Putamen (tissue), 1 donor: ENCODE measurements around the gene CRYL1.
"Not testable (repeated sequence)": the region's sequence is repeated elsewhere in the genome, so short reads cannot be mapped to it uniquely, and the experiment has no call there.

ENCODE experiments used
- DNase-seq: peaks from one replicate; pipeline ENCODE4 v3.0.0-alpha.2; 2016; ENCODE audit warnings: low spot score

The CRYL1 gene

DNA sequence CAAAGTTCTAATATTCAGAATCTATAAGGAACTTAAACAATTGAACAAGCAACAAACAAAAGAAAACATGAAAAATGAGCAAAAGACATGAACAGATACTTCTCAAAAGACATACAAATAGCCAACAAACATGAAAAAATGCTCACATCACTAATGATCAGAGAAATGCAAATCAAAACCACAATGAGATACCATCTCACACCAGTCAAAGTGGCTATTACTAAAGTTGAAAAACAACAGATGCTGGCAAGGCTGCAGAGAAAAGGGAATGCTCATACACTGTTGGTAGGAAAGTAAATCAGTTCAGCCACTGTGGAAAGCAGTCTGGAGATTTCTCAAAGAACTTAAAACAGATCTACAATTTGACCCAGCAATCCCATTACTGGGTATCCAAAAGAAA is 74.3 kb downstream of the CRYL1 start:
- DNase-seq = no peak

- no peak for DNase-seq
Observed at GRCh38 chr13:20448470-20448869, 77.2 kb downstream of the CRYL1 start.

DNA sequence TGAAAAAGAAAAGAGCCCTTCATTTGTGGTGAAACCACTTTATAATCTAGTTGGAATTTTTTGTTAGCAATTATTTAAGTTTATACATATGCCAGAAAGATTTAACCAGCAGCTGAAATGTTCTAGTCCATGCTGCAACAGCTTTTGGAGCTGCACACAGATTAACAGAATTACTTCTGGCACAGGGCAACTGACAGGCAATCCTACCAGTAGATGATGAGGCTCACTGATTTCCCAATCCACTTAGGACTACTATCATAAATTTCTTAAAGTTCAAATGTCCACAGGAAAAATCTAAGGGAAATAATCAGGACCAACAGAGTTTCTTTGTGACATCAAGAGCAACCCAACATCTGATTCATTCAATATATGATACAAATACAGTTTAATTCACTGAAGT is 78.8 kb downstream of the CRYL1 start:
- no peak for DNase-seq

DNA sequence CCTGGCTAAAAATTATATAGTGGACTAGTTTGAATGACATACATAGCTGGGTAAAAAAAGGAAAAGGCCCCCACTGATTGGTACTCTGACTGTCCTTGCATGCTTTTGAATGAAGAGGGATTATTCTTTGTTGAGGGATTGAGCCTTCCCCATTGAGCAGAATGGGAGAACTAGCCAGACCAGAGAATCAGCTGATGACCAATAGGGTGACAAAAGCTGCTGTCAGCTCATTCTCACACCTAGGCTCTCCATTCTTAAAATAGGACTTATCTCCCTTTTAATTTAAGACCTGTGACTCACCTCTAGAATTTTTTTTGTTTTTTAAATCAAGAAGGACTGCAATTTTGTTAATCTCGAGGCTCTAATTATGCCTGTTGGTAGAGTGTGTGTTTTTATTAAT is 79.3 kb downstream of the CRYL1 start:
- DNase-seq = no peak

GRCh38 chr13:20442798-20443381 is 82.8 kb downstream of the CRYL1 start:
- DNase-seq = no peak

GRCh38 chr13:20442375-20442774 is 83.3 kb downstream of the CRYL1 start:
- DNase-seq = no peak

DNA sequence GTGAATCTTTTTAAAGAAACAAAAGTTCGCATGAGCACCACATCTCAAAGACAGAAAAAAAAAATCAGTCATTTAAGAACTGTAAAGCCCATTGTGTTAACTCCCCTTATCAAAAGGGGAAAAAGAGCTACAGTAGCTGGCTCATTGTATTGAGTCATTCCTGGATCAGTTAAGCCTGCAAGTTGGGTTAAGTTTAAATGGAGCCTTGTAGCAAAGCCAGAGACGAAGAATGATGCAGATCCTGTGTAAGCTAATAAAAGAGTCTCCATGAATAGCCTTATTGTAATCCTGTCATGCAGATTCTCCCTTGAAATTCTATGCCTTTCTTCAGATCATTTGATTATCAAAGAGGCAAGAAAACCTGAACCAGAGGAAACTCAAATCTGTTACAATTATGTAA is 83.8 kb downstream of the CRYL1 start:
- peak; percentile 61 for DNase-seq

DNA sequence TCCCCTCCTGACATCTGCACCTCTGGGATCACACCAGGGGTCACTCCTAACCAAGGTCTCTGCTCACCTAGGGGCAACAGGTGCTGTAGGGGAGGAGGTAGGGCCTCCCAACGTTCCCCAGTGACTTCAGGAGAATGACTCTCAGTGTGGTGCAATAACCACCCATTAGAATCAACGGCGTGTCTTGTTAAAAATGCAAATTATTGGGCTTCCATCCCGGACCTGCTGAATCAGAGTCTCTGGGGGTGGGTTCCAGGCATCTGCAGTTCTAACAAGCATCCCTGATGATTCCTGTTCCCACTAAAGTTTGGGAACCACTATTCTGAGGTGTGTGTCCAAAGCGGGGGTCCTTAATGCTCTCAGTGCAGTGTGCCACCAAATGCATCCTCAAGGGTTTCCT is 84.6 kb downstream of the CRYL1 start:
- no peak for DNase-seq

DNA sequence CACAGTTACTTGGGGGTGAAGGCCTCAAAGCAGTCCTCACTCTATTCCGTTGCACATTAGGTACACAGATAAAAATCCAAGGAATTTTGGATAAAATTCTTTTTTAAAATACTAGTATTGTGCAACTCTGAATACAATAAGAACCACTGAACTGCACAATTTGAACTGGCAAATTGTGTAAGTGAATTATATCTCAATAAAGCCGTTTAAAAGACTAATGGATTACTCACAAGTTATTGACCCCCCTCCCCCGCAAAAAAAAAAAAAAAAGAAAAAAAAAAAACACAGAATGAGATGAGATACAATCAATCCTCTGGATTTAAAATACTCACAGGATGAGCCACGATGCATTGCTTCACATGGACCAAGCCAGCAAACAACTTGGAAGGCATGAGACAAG is 86.4 kb downstream of the CRYL1 start:
- DNase-seq = no peak

- DNase-seq = no peak
Observed at GRCh38 chr13:20438801-20439200, 86.9 kb downstream of the CRYL1 start.

- no peak for DNase-seq
Observed at GRCh38 chr13:20436505-20436904, 89.2 kb downstream of the CRYL1 start.

DNA sequence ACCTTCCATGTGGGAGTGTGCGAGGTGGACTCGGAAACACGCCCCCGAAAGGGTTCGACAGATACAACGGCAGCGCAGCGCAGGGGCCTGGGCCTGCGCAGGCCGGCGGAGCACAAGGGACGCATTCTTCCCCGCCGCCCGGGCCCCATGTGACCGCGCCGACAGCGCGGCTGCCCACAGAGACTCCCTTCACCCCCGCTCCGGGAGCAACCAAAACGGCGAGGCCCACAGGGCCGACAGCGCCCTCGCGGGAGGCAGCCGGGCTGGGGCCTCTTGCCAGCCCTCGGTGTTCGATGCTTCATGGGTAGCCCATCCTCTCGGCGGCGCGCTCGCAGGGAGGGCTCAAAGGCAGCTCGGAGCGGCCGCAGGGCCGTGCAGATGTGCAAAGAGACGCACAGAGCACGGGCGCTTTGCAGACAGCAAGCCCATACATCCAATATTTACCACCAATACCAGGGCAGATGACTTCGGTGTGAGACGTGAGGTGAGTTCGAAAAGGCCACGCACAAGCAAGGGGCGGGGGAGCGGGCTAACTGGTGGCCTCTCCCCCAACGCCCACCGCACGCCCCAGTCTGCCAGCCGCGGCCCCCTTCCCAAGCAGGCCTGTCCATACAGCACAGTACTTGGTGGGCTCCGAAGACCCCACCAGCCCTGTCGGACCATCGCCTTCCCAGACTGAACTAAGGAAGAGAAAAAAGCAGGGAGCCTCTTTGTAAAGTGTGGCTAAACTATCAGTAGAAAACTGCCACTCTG is 89.9 kb downstream of the CRYL1 start:
- DNase-seq = no peak

- DNase-seq = not testable (repeated sequence)
Observed at GRCh38 chr13:20434210-20434609, 91.4 kb downstream of the CRYL1 start.

- no peak for DNase-seq
Observed at GRCh38 chr13:20431687-20432384, 93.8 kb downstream of the CRYL1 start.

GRCh38 chr13:20431080-20431479 is 94.6 kb downstream of the CRYL1 start:
- DNase-seq = no peak

DNA sequence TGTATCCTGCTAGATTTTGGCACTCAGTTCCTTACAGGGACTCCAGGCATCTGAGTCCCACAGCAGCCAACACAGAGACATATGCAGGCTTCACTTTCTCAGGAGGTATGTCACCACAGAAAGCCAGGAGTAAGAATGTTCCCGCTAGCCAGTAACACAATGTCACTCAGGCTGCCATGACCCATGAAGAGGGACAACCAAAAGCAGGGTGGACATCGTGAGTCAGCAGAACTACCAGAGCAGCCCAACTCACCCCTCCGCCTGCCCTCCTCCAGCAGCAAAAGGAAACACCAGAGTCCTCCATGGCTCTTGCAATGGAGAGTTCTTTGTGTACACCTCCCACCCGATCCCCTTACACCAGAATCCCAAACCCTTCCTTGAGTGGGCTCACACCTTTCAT is 95.4 kb downstream of the CRYL1 start:
- DNase-seq = no peak

- DNase-seq = no peak
Observed at GRCh38 chr13:20429682-20430081, 96.0 kb downstream of the CRYL1 start.

DNA sequence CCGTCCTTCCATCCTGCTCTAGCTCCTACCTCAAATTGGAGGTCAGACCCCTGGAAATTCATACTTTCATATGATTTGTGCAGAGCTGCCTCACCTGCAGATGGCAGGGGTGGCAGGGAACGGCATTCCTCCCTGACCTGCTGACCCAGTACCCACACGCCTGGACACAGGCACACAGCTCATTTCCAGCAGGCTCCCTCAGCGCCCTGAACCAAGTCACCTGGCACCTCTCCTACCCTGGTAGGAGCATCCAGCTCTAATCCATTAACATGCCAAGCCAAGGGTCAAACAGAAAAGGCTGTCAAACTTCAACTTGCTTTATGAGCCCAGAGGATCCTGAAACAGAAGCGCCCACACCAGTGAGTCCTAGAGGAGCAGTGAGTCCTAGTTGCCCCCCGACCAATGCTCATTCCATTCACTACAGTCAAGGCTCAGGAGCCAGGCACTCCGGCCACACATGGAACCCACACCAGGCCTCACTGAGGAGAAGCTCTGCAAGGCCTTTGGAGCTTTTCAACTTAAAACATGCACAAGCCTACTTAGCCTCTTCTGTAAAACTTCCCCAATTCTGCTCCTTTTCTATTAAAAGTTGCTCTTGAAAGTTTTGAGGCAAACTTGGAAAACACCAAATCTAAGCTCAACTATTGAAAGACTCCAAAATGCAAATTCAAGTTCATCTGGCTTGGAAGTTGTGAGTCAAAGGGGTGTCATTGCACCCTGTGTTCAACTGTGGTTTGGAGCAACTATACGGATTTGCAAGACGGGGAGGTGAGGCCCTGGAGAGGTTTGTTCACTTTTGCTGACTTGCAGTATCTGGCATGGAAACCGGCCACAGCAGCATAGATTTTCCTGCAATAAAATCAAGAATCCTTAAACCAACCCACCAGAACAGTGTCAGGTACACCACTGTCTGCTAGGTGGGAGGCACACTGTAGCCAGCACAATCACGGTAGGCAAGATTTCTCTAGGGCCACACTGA is 96.7 kb downstream of the CRYL1 start:
- DNase-seq = no peak

DNA sequence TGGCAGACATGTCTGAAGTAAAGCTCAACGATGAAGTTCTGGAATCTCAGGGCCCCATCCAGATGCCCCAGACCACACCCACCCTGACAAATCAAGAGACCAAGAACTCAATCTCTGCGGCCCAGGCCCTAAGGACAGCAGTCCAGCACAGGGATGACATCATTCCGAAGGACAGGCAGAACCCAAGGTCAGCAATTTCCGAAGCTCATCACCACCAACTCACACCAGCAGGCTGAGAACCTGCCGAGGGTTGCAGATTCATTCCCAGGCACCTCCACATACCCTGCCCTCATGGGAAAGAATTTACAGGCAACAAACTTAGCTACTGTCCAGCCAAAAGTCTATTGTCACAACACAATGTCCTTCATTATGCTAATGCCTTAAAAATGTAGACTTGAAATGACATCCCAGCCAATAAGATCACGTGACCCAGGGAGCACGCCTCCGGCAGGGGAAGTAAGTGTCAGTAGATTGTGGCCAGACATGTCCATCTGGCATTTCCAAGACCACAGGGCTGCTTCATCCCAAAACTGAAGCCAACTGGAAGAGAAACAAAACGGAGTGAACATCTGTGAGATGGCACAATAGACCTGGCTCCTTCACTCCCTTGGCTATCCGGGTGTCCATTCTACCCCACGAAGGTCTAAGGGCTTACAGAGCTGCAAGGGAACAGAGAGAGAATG is 98.8 kb downstream of the CRYL1 start:
- DNase-seq = no peak

- DNase-seq = no peak
Observed at GRCh38 chr13:20425819-20426219, 99.8 kb downstream of the CRYL1 start.

GRCh38 chr13:20424949-20425348 is 100.7 kb downstream of the CRYL1 start:
- DNase-seq = no peak

- no peak for DNase-seq
Observed at GRCh38 chr13:20424559-20424852, 101.2 kb downstream of the CRYL1 start.
